G401 (cell line): ENCODE results near the gene HINFP. TPM values are rescaled to one million over a fixed set of nuclear protein-coding genes. Genes with fewer than 3 reads are reported as not detected.

Experiments used
- DNase-seq: peaks from one replicate; pipeline ENCODE4 v3.0.0-alpha.2; 2015; ENCODE audit warnings: low spot score
- in situ Hi-C: cut with HindIII; loops from 2 replicates; pipeline ENCODE4 v1.10.0; 2016; ENCODE audit warnings: low sequenced_read_pairs, mixed read lengths
- total RNA-seq: library from RNA; depleted of rRNA; stranded (reverse); fragments of >200 nt; shearing (Covaris generic); gene quantifications from 2 replicates; pipeline ENCODE4 v1.2.3, GENCODE V29; 2014; rRNA removed

Gene HINFP
- 18.5 and 22.4 TPM in 2 replicates for total RNA-seq

GRCh38 chr11:119121008-119121810, at the start of gene HINFP:
Gene HINFP, plus strand, starts transcription at chr11:119121580. Its CDS starts 5,365 bp downstream, at chr11:119126945.
- in situ Hi-C loops = loop anchor here (25.0 kb wide), 1 partner anchor 191 kb away; the partner anchor contains the start of gene MCAM

GRCh38 chr11:119077839-119078238, 43.5 kb upstream of the HINFP start:
- no peak for DNase-seq
- in situ Hi-C loops = no loop called here

More at GRCh38 chr11:119121008-119121810, at the start of gene HINFP:
- peak; percentile 100 for DNase-seq

GRCh38 chr11:119078675-119079420, 42.5 kb upstream of the HINFP start:
- DNase-seq = no peak
- in situ Hi-C loops = no loop called here

- no peak for DNase-seq
- in situ Hi-C loops = no loop called here
These were observed 39.6 kb upstream of the HINFP start for GRCh38 chr11:119081682-119082260.

GRCh38 chr11:119084663-119085436, 36.5 kb upstream of the HINFP start, which contains the start of gene HMBS:
Gene HMBS, plus strand, starts transcription at chr11:119084881. Its CDS starts 153 bp downstream, at chr11:119085034.
- in situ Hi-C loops = no loop called here
- DNase-seq = peak; percentile 96

GRCh38 chr11:119085437-119085847, 35.9 kb upstream of the HINFP start:
- DNase-seq = no peak
- in situ Hi-C loops = no loop called here

- DNase-seq = no peak
- in situ Hi-C loops = no loop called here
These were observed 34.3 kb upstream of the HINFP start for GRCh38 chr11:119087123-119087522.

- DNase-seq = no peak
- in situ Hi-C loops = no loop called here
These were observed 33.6 kb upstream of the HINFP start for GRCh38 chr11:119087747-119088241.

- DNase-seq = no peak
- in situ Hi-C loops = no loop called here
These were observed 33.0 kb upstream of the HINFP start for GRCh38 chr11:119088406-119088805.

- in situ Hi-C loops = no loop called here
- DNase-seq = no peak
These were observed 32.1 kb upstream of the HINFP start for GRCh38 chr11:119089319-119089718.

- in situ Hi-C loops = no loop called here
- DNase-seq = no peak
These were observed 30.2 kb upstream of the HINFP start for GRCh38 chr11:119091178-119091577.

- in situ Hi-C loops = no loop called here
- DNase-seq = no peak
These were observed 29.2 kb upstream of the HINFP start for GRCh38 chr11:119091966-119092879.

- in situ Hi-C loops = no loop called here
- DNase-seq = no peak
These were observed 28.2 kb upstream of the HINFP start for GRCh38 chr11:119092880-119093842.

GRCh38 chr11:119093942-119094815, 27.2 kb upstream of the HINFP start:
- no peak for DNase-seq
- in situ Hi-C loops = no loop called here

GRCh38 chr11:119094816-119095065, 26.6 kb upstream of the HINFP start:
- in situ Hi-C loops = no loop called here
- DNase-seq = peak; percentile 85
